GM10847 (cell line): Measurements from ENCODE around the gene ZNF526.

Experiments
- POLR2A ChIP-seq: IDR thresholded peaks from 2 replicates; pipeline ENCODE4 v1.6.1; 2011; ENCODE audit not compliant: insufficient read length; ENCODE audit errors: extremely low read depth

The ZNF526 gene

GRCh38 chr19:42229855-42230351, 9.8 kb downstream of the ZNF526 start:
- no peak for TF ChIP-seq POLR2A

GRCh38 chr19:42230571-42230970, 10.5 kb downstream of the ZNF526 start:
- TF ChIP-seq POLR2A: no peak

- TF ChIP-seq POLR2A: no peak
Observed at GRCh38 chr19:42232435-42232834, 12.3 kb downstream of the ZNF526 start.

- TF ChIP-seq POLR2A: no peak
Observed at GRCh38 chr19:42233106-42233505, 13.0 kb downstream of the ZNF526 start.

- TF ChIP-seq POLR2A: no peak
Observed at GRCh38 chr19:42233678-42234292, 13.7 kb downstream of the ZNF526 start.

- no peak for TF ChIP-seq POLR2A
Observed at GRCh38 chr19:42234364-42234763, 14.3 kb downstream of the ZNF526 start.

- no peak for TF ChIP-seq POLR2A
Observed at GRCh38 chr19:42235181-42235580, 15.1 kb downstream of the ZNF526 start.

GRCh38 chr19:42239544-42240220, 19.6 kb downstream of the ZNF526 start:
- TF ChIP-seq POLR2A: no peak

- TF ChIP-seq POLR2A: no peak
Observed at GRCh38 chr19:42241279-42241678, 21.2 kb downstream of the ZNF526 start.

- TF ChIP-seq POLR2A: no peak
Observed at GRCh38 chr19:42242069-42242511, 22.0 kb downstream of the ZNF526 start.

GRCh38 chr19:42242512-42243409, 22.6 kb downstream of the ZNF526 start, which contains the start of gene GSK3A:
TSS of gene GSK3A (minus strand) at chr19:42242602. CDS start at chr19:42242465, 137 bp downstream.
- peak; percentile 83 for TF ChIP-seq POLR2A

GRCh38 chr19:42244347-42245220, 24.5 kb downstream of the ZNF526 start:
- no peak for TF ChIP-seq POLR2A

GRCh38 chr19:42245231-42245630, 25.1 kb downstream of the ZNF526 start:
- TF ChIP-seq POLR2A: no peak

- TF ChIP-seq POLR2A: no peak
Observed at GRCh38 chr19:42246143-42246921, 26.2 kb downstream of the ZNF526 start.
